Effector CD4-positive, alpha-beta T cell (primary cell): ENCODE results near the gene GNB1.
"Not testable (repeated sequence)": the region's sequence is repeated elsewhere in the genome, so short reads cannot be mapped to it uniquely, and the experiment has no call there.

Experiments
- DNase-seq: peaks from one replicate; pipeline ENCODE4 v3.0.0-alpha.2; 2020

GNB1 gene

GRCh38 chr1:1759456-1760344 is 131.2 kb downstream of the GNB1 start:
- DNase-seq, result no peak

DNA sequence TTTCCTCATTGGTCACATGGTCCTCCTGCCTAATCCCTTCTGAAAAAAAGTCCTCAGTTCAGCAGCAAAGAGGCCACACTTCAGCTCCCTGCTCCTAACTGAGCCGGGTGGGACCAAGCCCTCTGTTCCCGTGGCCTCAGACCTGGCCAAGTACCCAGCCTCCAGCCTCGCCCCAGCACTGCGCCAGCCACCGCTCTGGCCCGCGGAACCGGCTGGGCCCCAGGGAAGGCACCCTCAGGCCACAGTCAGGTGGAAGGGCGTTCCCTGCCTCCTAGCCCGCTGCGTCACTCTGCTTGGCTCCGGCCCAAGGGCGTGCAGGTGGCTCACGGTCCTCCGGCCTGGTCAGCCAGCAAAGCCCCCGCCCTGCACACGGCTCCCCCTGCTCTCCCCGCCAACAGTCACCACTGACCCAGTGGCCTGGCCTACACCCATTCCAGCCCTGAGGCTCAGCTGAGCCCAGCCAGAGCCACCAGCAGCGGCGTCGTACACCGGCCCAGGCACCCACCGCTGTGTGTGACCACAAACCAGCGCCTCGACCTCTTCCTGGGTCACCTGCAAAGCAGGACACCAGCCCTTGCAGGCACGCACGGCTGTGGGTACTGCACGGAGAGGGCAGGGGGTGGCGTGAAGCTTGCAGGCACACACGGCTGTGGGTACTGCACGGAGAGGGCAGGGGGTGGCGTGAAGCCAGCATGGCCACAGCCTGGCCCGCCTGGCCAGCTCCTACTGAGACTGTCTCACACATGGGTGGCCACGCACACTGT is 132.0 kb downstream of the GNB1 start:
- no peak for DNase-seq

- no peak for DNase-seq
Measured at GRCh38 chr1:1758059-1758621, 132.7 kb downstream of the GNB1 start.

DNA sequence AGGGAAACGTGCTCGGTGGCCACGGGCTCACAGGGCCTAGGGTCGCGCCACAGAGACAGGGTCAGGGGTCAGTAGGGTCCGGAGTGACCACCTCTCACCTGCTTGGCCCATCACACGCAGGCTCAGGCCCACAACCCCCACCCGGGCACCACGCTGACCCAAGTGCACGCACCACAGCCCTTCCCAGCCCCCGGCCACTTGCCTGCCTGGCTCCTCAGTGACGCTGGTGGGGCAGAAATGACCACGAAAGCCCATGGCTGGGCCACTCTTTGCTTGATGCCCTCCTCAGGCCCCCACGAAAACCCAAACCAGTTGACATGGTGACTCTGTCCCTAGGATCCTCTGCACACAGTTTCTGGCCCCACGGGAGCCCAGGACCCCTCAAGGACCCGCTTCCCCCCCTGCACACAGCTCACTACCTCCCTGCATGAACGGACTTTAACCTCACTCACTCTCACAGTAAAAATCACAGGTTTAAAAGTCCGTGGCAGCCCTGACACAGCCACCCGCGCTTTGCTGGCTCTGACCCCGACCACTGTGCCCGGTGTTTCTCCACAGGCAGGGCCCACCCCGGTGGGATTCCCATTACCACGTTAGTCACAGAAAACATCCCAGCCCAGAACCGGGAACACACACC is 133.3 kb downstream of the GNB1 start:
- DNase-seq, result no peak

- no peak for DNase-seq
Measured at GRCh38 chr1:1756661-1757421, 134.0 kb downstream of the GNB1 start.

- no peak for DNase-seq
Measured at GRCh38 chr1:1755852-1756251, 135.0 kb downstream of the GNB1 start.

- DNase-seq, result no peak
Measured at GRCh38 chr1:1755426-1755825, 135.5 kb downstream of the GNB1 start.

DNA sequence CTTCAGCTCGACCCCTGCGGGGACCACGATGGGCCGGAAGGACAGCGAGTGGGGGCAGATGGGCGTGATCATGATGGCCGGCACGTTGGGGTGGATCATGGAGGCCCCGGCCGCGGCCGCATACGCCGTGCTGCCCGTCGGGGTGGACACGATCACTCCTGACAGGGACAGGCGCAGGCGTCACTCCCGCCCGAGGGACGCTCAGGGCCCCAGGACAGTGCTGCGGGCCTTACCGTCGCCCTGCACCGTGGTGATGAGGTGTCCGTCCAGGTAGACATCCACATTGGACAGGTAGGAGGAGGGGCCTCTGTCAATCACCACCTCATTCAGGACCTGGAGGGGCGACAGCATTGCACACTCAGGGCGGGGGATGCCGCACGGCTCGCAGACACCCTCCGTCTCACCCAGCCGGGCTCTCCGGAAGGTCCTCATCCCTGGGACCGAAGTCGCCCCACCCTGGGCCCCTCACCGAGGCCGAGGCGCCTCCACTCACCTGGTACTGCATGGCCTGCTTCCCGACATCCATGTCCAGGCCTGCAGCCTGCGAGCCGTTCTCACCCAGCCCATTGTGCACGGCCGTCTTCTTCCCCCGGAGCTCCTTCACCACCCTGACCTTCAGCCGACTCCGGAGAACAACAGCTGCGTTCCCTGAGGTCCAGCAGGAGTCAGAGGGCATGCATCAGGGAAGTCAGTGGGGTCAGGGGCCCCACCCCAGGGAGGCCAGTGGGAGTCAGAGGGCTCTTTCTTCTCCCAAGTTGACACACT is 136.7 kb downstream of the GNB1 start:
- no peak for DNase-seq

DNA sequence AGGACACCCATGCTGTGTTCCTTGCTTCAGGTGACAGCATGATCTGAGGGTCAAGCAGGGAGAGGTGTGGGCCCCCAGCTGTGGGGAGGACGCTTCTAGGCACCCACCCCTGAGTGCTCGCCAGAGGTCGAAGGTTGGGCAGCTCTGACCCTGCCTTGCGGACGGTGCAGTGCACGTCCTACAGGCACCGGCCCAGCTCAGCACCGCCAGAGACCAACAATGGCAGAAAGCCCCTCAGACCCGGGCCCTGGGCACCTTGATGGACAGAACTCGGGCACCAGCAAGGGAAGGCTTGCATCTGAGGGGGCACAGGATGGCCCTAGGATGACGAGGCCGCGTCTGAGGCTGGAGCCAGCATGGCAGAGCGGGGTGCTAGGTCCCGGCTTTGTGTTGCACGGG is 137.3 kb downstream of the GNB1 start:
- no peak for DNase-seq

DNA sequence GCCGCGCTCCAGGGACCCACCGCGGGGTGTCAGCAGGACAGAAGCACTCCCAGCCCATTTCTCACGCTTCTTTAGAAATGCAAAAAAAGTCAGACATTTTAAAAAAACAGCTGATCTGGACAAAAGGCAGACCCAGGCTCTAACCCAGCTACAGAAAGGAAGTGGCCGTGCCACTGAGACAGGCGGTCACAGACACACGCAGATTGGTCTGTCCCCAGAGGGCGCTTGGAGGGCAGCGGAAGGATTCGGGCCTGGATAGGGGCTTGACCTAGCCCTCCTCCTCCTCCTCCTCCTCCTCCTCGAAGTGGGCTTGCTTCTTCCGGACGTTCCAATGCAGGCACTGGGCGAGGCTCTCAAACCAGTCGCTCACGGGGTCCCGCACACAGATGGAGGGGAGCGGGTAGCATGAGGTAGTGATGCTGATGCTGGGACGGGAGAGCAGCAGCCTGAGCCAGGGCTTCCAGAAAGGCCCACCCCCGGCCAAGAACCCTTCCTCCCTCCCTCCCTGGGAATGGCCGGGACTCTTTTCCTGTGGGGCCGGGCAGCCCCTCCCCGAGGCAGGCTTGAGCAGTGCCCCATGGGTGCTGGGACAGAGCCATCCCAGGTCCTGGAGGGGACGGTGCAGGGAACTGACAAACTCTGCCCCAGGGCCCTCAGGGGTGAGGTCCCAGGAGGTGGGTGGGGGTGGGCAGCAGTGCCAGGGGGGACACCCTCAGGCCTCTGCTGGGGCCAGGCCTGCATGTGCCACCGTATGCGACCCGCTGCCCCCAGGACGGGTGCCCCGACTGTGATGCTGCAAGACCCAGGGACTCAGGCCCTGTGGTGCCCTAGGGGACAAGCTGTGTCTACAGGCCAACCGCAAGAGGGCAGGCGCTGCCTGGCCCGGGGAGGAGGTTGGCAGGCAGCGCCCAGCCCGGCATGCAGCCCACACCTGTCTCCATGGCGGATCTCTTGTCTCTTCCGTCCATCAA is 138.0 kb downstream of the GNB1 start:
- no peak for DNase-seq

DNA sequence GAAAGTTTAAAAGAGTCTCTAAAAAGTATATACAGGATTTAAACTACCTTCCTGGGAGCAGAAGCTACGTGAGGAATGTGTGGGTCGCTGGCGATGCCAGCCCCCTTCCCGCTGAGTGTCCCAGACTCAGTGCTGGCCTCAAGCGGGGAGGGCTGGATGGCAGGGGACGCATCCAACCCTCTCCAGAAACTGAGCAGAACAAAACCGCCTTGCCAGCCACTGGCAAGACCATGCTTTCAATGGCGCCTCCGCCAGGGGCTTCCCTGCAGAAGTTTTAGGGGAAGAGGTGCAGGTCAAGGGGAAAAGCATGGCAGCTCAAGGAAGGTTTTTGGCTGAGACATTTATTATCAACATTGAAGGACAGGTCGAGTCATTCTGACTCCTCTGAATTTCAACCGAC is 138.7 kb downstream of the GNB1 start:
- no peak for DNase-seq

- DNase-seq, result not testable (repeated sequence)
Measured at GRCh38 chr1:1749941-1750340, 140.9 kb downstream of the GNB1 start.

- DNase-seq, result no peak
Measured at GRCh38 chr1:1748686-1749321, 142.1 kb downstream of the GNB1 start.

- DNase-seq, result not testable (repeated sequence)
Measured at GRCh38 chr1:1746566-1746909, 144.3 kb downstream of the GNB1 start.

GRCh38 chr1:1745651-1746565 is 145.0 kb downstream of the GNB1 start:
- peak; percentile 80 for DNase-seq

- not testable (repeated sequence) for DNase-seq
Measured at GRCh38 chr1:1742529-1742928, 148.4 kb downstream of the GNB1 start.

GRCh38 chr1:1741013-1741412 is 149.9 kb downstream of the GNB1 start:
- DNase-seq, result not testable (repeated sequence)

DNA sequence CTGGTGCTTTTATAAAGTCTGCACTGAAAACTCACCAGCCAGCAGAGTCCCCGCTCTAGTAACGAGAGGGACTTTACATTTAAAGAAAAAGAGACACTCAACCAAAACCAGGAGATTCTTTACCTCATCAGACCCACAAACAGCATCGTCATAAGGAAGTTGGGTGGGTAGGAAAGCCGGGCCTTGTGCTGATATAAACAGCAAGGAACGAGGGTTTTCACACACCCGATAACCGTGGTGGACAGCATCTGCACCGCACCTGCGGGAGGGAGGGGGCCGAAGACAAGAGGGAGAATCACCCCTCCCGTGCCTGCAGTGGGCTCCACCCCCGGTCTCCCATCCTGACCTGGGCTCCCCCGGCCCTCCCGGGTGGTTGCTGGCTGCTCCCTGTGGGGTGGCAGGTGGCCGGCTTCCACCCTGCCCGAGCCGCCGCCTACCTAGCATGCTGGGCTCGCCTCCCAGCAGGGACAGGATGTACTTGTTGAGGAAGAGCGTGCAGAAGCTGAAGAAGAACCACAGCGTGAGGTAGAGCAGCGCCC is 152.0 kb downstream of the GNB1 start:
- not testable (repeated sequence) for DNase-seq
